ENCODE data around the gene JCHAIN.

JCHAIN gene

GRCh38 chr4:70666369-70666768 is at the start of gene JCHAIN:
TSS of gene JCHAIN (minus strand) at chr4:70666508. CDS start at chr4:70666490, 18 bp downstream.
- TF ChIP-seq, protein P1, sequence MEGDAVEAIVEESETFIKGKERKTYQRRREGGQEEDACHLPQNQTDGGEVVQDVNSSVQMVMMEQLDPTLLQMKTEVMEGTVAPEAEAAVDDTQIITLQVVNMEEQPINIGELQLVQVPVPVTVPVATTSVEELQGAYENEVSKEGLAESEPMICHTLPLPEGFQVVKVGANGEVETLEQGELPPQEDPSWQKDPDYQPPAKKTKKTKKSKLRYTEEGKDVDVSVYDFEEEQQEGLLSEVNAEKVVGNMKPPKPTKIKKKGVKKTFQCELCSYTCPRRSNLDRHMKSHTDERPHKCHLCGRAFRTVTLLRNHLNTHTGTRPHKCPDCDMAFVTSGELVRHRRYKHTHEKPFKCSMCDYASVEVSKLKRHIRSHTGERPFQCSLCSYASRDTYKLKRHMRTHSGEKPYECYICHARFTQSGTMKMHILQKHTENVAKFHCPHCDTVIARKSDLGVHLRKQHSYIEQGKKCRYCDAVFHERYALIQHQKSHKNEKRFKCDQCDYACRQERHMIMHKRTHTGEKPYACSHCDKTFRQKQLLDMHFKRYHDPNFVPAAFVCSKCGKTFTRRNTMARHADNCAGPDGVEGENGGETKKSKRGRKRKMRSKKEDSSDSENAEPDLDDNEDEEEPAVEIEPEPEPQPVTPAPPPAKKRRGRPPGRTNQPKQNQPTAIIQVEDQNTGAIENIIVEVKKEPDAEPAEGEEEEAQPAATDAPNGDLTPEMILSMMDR (IDR thresholded peaks at IDR 0.05; ENCODE audit: low read length, missing control alignments) = no peak
- peak; percentile 22 for DNase-seq (ENCODE audit: low read depth)
- H3K4me3 ChIP-seq (replicated peaks; ENCODE audit: low read depth, low read length) = no peak within 1 kb of the TSS

- no peak for DNase-seq (ENCODE audit: low read depth)
- no peak overlapping the region for H3K4me3 ChIP-seq (replicated peaks; ENCODE audit: low read depth, low read length)
- TF ChIP-seq, protein P1 (IDR thresholded peaks at IDR 0.05; ENCODE audit: low read length, missing control alignments) = no peak
Observed at GRCh38 chr4:70715097-70715496, 48.8 kb upstream of the JCHAIN start.

GRCh38 chr4:70714079-70714887 is 48.0 kb upstream of the JCHAIN start:
- TF ChIP-seq, protein P1 (IDR thresholded peaks at IDR 0.05; ENCODE audit: low read length, missing control alignments) = no peak
- no peak overlapping the region for H3K4me3 ChIP-seq (replicated peaks; ENCODE audit: low read depth, low read length)
- peak; percentile 21 for DNase-seq (ENCODE audit: low read depth)

- no peak overlapping the region for H3K4me3 ChIP-seq (replicated peaks; ENCODE audit: low read depth, low read length)
- DNase-seq (ENCODE audit: low read depth) = no peak
- TF ChIP-seq, protein P1 (IDR thresholded peaks at IDR 0.05; ENCODE audit: low read length, missing control alignments) = no peak
Observed at GRCh38 chr4:70713453-70714078, 47.3 kb upstream of the JCHAIN start.

DNA sequence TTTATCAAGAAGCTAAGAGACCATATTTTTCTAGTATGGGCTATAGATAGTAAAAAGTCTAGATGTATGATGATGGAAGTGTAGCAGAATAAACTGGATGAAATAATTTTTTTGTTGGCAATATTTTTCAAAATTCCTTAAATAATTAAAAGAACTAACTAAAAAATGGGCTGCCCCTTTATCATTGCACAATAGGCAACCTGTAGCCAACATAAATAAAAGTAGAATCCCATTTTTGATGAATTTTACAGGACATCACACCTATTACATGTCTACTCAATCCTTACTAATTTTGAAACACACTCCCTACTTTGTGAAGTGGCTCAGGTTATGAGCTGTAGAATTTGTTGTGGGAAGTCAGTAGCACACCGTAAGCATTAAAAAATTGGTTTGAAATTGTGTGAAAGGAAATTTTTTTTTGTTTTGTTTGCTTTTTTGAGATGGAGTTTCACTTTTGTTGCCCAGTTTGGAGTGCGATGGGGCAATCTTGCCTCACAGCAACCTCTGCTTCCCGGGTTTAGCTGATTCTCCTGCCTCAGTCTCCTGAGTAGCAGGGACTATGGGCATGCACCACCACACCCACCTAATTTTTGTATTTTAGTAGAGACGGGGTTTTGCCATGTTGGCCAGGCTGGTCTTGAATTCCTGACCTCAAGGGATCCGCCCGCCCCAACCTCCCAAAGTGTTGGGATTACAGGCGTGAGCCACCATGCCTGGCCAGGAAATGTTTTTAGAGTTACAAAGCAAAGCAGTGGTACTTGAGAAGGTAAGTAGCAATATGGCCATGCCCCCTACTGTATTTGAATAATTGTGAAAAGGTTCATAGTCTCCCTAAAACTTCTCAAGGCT is 46.5 kb upstream of the JCHAIN start:
- no peak for DNase-seq (ENCODE audit: low read depth)
- no peak overlapping the region for H3K4me3 ChIP-seq (replicated peaks; ENCODE audit: low read depth, low read length)
- TF ChIP-seq, protein P1 (IDR thresholded peaks at IDR 0.05; ENCODE audit: low read length, missing control alignments) = no peak

DNA sequence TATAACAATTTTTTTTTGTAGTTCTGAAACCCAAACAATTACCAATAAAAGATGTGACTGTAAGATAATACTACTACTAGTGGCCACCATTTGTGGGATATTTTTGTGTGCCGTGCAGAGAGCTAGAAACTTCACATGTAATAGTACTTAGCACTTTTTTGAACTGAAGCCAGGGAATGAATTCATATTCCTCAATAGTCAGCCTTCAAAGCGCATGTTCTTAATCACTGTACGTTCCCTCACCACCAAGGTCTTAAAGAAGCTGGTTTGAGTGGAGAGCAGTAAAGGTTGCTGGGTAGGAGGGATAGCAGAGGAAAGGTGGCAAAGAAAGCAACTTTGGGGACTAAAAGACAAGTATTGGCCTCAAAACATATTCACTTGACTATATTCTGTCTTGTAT is 45.8 kb upstream of the JCHAIN start:
- TF ChIP-seq, protein P1 (IDR thresholded peaks at IDR 0.05; ENCODE audit: low read length, missing control alignments) = no peak
- no peak for DNase-seq (ENCODE audit: low read depth)
- H3K4me3 ChIP-seq (replicated peaks; ENCODE audit: low read depth, low read length) = no peak overlapping the region

Measured in fibroblast of pulmonary artery (primary cell).